HG03103 (cell line): ENCODE data around the gene BACE2.
"Not testable (repeated sequence)": the region's sequence is repeated elsewhere in the genome, so short reads cannot be mapped to it uniquely, and the experiment has no call there.

Experiments
- ATAC-seq: cut with Tn5 transposase; IDR thresholded peaks from one replicate; pipeline ENCODE4 v1.9.1; 2021; ENCODE audit warnings: low read depth; ENCODE audit not compliant: unreplicated experiment

BACE2 gene

GRCh38 chr21:41235201-41235600, 67.2 kb downstream of the BACE2 start:
- ATAC-seq: no peak

- no peak for ATAC-seq
Measured at GRCh38 chr21:41236352-41236973, 68.5 kb downstream of the BACE2 start.

- not testable (repeated sequence) for ATAC-seq
Measured at GRCh38 chr21:41238081-41238796, 70.3 kb downstream of the BACE2 start.

GRCh38 chr21:41240040-41240439, 72.1 kb downstream of the BACE2 start:
- no peak for ATAC-seq

GRCh38 chr21:41241341-41241740, 73.4 kb downstream of the BACE2 start:
- ATAC-seq: no peak

- ATAC-seq: no peak
Measured at GRCh38 chr21:41242238-41242829, 74.4 kb downstream of the BACE2 start.

GRCh38 chr21:41243107-41243506, 75.1 kb downstream of the BACE2 start:
- no peak for ATAC-seq

- not testable (repeated sequence) for ATAC-seq
Measured at GRCh38 chr21:41244266-41244880, 76.4 kb downstream of the BACE2 start.

GRCh38 chr21:41245509-41246135, 77.7 kb downstream of the BACE2 start:
- no peak for ATAC-seq

GRCh38 chr21:41246808-41247207, 78.8 kb downstream of the BACE2 start:
- ATAC-seq: no peak

- ATAC-seq: no peak
Measured at GRCh38 chr21:41247561-41248545, 79.9 kb downstream of the BACE2 start.

GRCh38 chr21:41249476-41249875, 81.5 kb downstream of the BACE2 start:
- no peak for ATAC-seq

- ATAC-seq: no peak
Measured at GRCh38 chr21:41250519-41250918, 82.6 kb downstream of the BACE2 start.

- no peak for ATAC-seq
Measured at GRCh38 chr21:41251961-41252642, 84.1 kb downstream of the BACE2 start.

- ATAC-seq: no peak
Measured at GRCh38 chr21:41254090-41254700, 86.2 kb downstream of the BACE2 start.

- no peak for ATAC-seq
Measured at GRCh38 chr21:41255190-41255589, 87.2 kb downstream of the BACE2 start.

- ATAC-seq: not testable (repeated sequence)
Measured at GRCh38 chr21:41256231-41256630, 88.3 kb downstream of the BACE2 start.

- no peak for ATAC-seq
Measured at GRCh38 chr21:41256771-41257702, 89.1 kb downstream of the BACE2 start.
